SK-N-MC (cell line): ENCODE results near the gene MGMT.

Source experiments
- DNase-seq: peaks from one replicate; pipeline ENCODE4 v3.0.0-alpha.2; 2011; ENCODE audit warnings: low read depth, low spot score
- H3K27ac ChIP-seq: fragments of 200-600 bp; sonication (generic); 2 replicates; pipeline ENCODE4 v1.5.1; 2016; ENCODE audit warnings: mixed run types
- H3K36me3 ChIP-seq: fragments of 200-600 bp; sonication (generic); 2 replicates; pipeline ENCODE4 v1.6.1; 2017; ENCODE audit warnings: antibody characterized with exemption, low read length, mixed read lengths; ENCODE audit not compliant: insufficient read depth
- H3K4me3 ChIP-seq: fragments of 200-600 bp; sonication (generic); 2 replicates; pipeline ENCODE4 v1.5.1; 2016
- H3K9ac ChIP-seq: fragments of 200-600 bp; sonication (generic); 2 replicates; pipeline ENCODE4 v1.8.0; 2017; ENCODE audit warnings: mixed run types, mixed read lengths; ENCODE audit not compliant: insufficient read length
- H3K9me3 ChIP-seq: fragments of 200-600 bp; sonication (generic); 2 replicates; pipeline ENCODE4 v1.6.1; 2017; ENCODE audit warnings: low read depth, mild to moderate bottlenecking, antibody characterized with exemption, low read length, moderate library complexity, mixed read lengths
- EZH2 ChIP-seq: fragments of 200-600 bp; sonication (generic); IDR thresholded peaks from one replicate; pipeline ENCODE4 v1.6.1; 2017; ENCODE audit warnings: antibody characterized with exemption
- FOXP2 ChIP-seq: optimal IDR thresholded peaks from 2 replicates; pipeline ENCODE3; 2011; ENCODE audit warnings: mild to moderate bottlenecking, moderate library complexity; ENCODE audit not compliant: insufficient read depth; ENCODE audit errors: extremely low read length, control extremely low read depth
- POLR2AphosphoS5 ChIP-seq: IDR thresholded peaks from 2 replicates; pipeline ENCODE4 v1.6.1; 2012; ENCODE audit warnings: mild to moderate bottlenecking, low read depth, low read length, borderline replicate concordance

The MGMT gene

GRCh38 chr10:129689671-129690071, 222.6 kb downstream of the MGMT start:
- no peak overlapping the region for H3K4me3 ChIP-seq
- no peak for DNase-seq
- TF ChIP-seq POLR2AphosphoS5, result no peak

GRCh38 chr10:129690248-129691070, 223.4 kb downstream of the MGMT start:
- Histone ChIP-seq H3K9ac (no peak overlapping the region), H3K4me3 (no peak overlapping the region), H3K36me3 (no peaks in the 10 kb centered on the region), H3K27ac (no peak overlapping the region), H3K9me3 (no peaks in the 10 kb centered on the region)
- DNase-seq, result no peak
- no peak for TF ChIP-seq POLR2AphosphoS5
- no peak for TF ChIP-seq FOXP2
- no peak for TF ChIP-seq EZH2

More at GRCh38 chr10:129689671-129690071, 222.6 kb downstream of the MGMT start:
- Histone ChIP-seq H3K27ac (no peak overlapping the region), H3K9ac (no peak overlapping the region), H3K9me3 (no peaks in the 10 kb centered on the region), H3K36me3 (no peaks in the 10 kb centered on the region)

GRCh38 chr10:129692695-129693094, 225.7 kb downstream of the MGMT start:
- no peaks in the 10 kb centered on the region for H3K36me3 ChIP-seq

GRCh38 chr10:129693382-129693781, 226.3 kb downstream of the MGMT start:
- TF ChIP-seq POLR2AphosphoS5 (no peak), FOXP2 (no peak), EZH2 (no peak)
- no peak overlapping the region for H3K4me3 ChIP-seq
- H3K9me3 ChIP-seq, result no peaks in the 10 kb centered on the region
- H3K27ac ChIP-seq, result no peak overlapping the region
- no peaks in the 10 kb centered on the region for H3K36me3 ChIP-seq
- DNase-seq, result no peak
- no peak overlapping the region for H3K9ac ChIP-seq

More at GRCh38 chr10:129692695-129693094, 225.7 kb downstream of the MGMT start:
- no peak for DNase-seq
- no peak overlapping the region for H3K27ac ChIP-seq
- TF ChIP-seq FOXP2, result no peak
- no peak for TF ChIP-seq EZH2
- no peak overlapping the region for H3K9ac ChIP-seq
- no peak overlapping the region for H3K4me3 ChIP-seq
- no peaks in the 10 kb centered on the region for H3K9me3 ChIP-seq

- H3K27ac ChIP-seq, result no peak overlapping the region
- no peak overlapping the region for H3K9ac ChIP-seq
- H3K9me3 ChIP-seq, result no peaks in the 10 kb centered on the region
- H3K36me3 ChIP-seq, result no peaks in the 10 kb centered on the region
- no peak for DNase-seq
- TF ChIP-seq EZH2 (no peak), POLR2AphosphoS5 (no peak), FOXP2 (no peak)
- H3K4me3 ChIP-seq, result no peak overlapping the region
These were observed 227.1 kb downstream of the MGMT start for GRCh38 chr10:129694184-129694583.

GRCh38 chr10:129694691-129695243, 227.7 kb downstream of the MGMT start:
- DNase-seq, result no peak
- no peak overlapping the region for H3K4me3 ChIP-seq
- no peaks in the 10 kb centered on the region for H3K36me3 ChIP-seq
- no peaks in the 10 kb centered on the region for H3K9me3 ChIP-seq
- TF ChIP-seq EZH2 (no peak), FOXP2 (no peak), POLR2AphosphoS5 (no peak)
- no peak overlapping the region for H3K27ac ChIP-seq
- no peak overlapping the region for H3K9ac ChIP-seq

- no peak for DNase-seq
- Histone ChIP-seq H3K4me3 (no peak overlapping the region), H3K36me3 (no peaks in the 10 kb centered on the region), H3K9me3 (no peaks in the 10 kb centered on the region), H3K9ac (no peak overlapping the region), H3K27ac (no peak overlapping the region)
- no peak for TF ChIP-seq EZH2
- TF ChIP-seq FOXP2, result no peak
These were observed 228.6 kb downstream of the MGMT start for GRCh38 chr10:129695671-129696070.

GRCh38 chr10:129696636-129697035, 229.6 kb downstream of the MGMT start:
- Histone ChIP-seq H3K9me3 (no peaks in the 10 kb centered on the region), H3K9ac (no peak overlapping the region), H3K27ac (no peak overlapping the region), H3K36me3 (no peaks in the 10 kb centered on the region), H3K4me3 (no peak overlapping the region)
- TF ChIP-seq POLR2AphosphoS5 (no peak), FOXP2 (no peak), EZH2 (no peak)
- no peak for DNase-seq
